OCI-LY7 (cell line): Measurements from ENCODE around the gene ADAMTS17.

Experiments used
- EZH2phosphoT487 ChIP-seq: fragments of 200-600 bp; sonication (generic); IDR thresholded peaks from 2 replicates; pipeline ENCODE4 v1.6.1; 2018; ENCODE audit warnings: low read depth, borderline replicate concordance, mild to moderate bottlenecking, mixed run types, antibody characterized with exemption, low read length, moderate library complexity, mixed read lengths
- TF ChIP-seq, protein P1 (sequence below): fragments of 200-600 bp; sonication (generic); conservative IDR thresholded peaks from 2 replicates; pipeline ENCODE4 v1.5.1; 2014; ENCODE audit warnings: mild to moderate bottlenecking, antibody characterized with exemption, low read length, moderate library complexity, mixed read lengths

DNA sequence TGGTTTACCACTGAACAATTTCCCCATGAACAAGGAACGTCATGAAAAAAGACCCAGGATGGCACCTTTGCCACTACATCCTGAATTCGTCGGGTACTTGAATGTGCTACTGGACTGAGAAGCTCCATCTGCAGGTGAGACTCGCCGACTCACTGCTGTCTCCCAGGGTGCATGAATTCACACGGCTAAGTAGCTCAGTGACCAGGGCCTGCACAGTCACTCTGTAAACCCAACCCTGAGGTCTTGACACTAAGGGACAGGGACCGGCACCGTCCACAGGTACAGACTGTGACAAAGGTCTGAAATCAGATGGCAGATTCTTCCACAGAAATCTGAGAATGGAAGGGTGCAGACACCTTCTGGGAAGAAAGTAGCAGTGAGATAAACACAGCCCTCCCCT, 187.4 kb downstream of the ADAMTS17 start:
- no peak for TF ChIP-seq EZH2phosphoT487
- TF ChIP-seq, protein P1, sequence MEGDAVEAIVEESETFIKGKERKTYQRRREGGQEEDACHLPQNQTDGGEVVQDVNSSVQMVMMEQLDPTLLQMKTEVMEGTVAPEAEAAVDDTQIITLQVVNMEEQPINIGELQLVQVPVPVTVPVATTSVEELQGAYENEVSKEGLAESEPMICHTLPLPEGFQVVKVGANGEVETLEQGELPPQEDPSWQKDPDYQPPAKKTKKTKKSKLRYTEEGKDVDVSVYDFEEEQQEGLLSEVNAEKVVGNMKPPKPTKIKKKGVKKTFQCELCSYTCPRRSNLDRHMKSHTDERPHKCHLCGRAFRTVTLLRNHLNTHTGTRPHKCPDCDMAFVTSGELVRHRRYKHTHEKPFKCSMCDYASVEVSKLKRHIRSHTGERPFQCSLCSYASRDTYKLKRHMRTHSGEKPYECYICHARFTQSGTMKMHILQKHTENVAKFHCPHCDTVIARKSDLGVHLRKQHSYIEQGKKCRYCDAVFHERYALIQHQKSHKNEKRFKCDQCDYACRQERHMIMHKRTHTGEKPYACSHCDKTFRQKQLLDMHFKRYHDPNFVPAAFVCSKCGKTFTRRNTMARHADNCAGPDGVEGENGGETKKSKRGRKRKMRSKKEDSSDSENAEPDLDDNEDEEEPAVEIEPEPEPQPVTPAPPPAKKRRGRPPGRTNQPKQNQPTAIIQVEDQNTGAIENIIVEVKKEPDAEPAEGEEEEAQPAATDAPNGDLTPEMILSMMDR, result no peak
